GM21447 (cell line): Measurements from ENCODE around the gene LRRC18.

ENCODE experiments used
- ATAC-seq: cut with Tn5 transposase; IDR thresholded peaks from one replicate; pipeline ENCODE4 v1.9.1; 2021; ENCODE audit not compliant: unreplicated experiment

The LRRC18 gene

GRCh38 chr10:48939790-48940325 lies at the start of gene LRRC18:
Gene LRRC18 (minus strand): TSS chr10:48939840. CDS start chr10:48914155, 25,685 bp downstream.
- ATAC-seq = no peak

GRCh38 chr10:48985621-48986158 lies 46.0 kb upstream of the LRRC18 start:
- no peak for ATAC-seq

GRCh38 chr10:48983648-48984351 lies 44.2 kb upstream of the LRRC18 start:
- ATAC-seq = no peak

- ATAC-seq = no peak
Observed at GRCh38 chr10:48982584-48982983, 42.9 kb upstream of the LRRC18 start.

GRCh38 chr10:48981310-48981907 lies 41.8 kb upstream of the LRRC18 start:
- no peak for ATAC-seq

GRCh38 chr10:48978318-48978717 lies 38.7 kb upstream of the LRRC18 start:
- ATAC-seq = no peak

GRCh38 chr10:48976196-48976595 lies 36.6 kb upstream of the LRRC18 start:
- ATAC-seq = no peak

GRCh38 chr10:48974510-48975156 lies 35.0 kb upstream of the LRRC18 start:
- no peak for ATAC-seq

- ATAC-seq = no peak
Observed at GRCh38 chr10:48973065-48973464, 33.4 kb upstream of the LRRC18 start.

- no peak for ATAC-seq
Observed at GRCh38 chr10:48970654-48971053, 31.0 kb upstream of the LRRC18 start.

GRCh38 chr10:48970046-48970445 lies 30.4 kb upstream of the LRRC18 start:
- no peak for ATAC-seq

- ATAC-seq = no peak
Observed at GRCh38 chr10:48968036-48968435, 28.4 kb upstream of the LRRC18 start.

- ATAC-seq = no peak
Observed at GRCh38 chr10:48965460-48965859, 25.8 kb upstream of the LRRC18 start.

- ATAC-seq = no peak
Observed at GRCh38 chr10:48964038-48964437, 24.4 kb upstream of the LRRC18 start.

- ATAC-seq = no peak
Observed at GRCh38 chr10:48958598-48959190, 19.1 kb upstream of the LRRC18 start.

GRCh38 chr10:48957361-48958151 lies 17.9 kb upstream of the LRRC18 start:
- ATAC-seq = no peak

GRCh38 chr10:48951707-48952106 lies 12.1 kb upstream of the LRRC18 start:
- ATAC-seq = no peak

GRCh38 chr10:48948470-48949037 lies 8.9 kb upstream of the LRRC18 start:
- no peak for ATAC-seq

- ATAC-seq = no peak
Observed at GRCh38 chr10:48947690-48948469, 8.2 kb upstream of the LRRC18 start.
